K562 (cell line): ENCODE data around the gene WIF1. TPM values are rescaled to one million over a fixed set of nuclear protein-coding genes. Genes with fewer than 3 reads are reported as not detected.

ENCODE experiments used
- DACH1 ChIP-seq: fragments of 450-650 bp; IDR thresholded peaks from 2 replicates; pipeline ENCODE4 v1.6.1; 2018; ENCODE audit not compliant: partially characterized antibody
- EWSR1 ChIP-seq: fragments of 450-650 bp; IDR thresholded peaks from 2 replicates; pipeline ENCODE4 v1.6.1; 2018; ENCODE audit warnings: borderline replicate concordance, mild to moderate bottlenecking, low read depth, moderate library complexity; ENCODE audit not compliant: partially characterized antibody
- GABPB1 ChIP-seq: sonication (generic); formaldehyde crosslinking; IDR thresholded peaks from 2 replicates; pipeline ENCODE4 v1.8.0; 2022; ENCODE audit warnings: mild to moderate bottlenecking, missing genetic modification reagents
- GTF2A2 ChIP-seq: IDR thresholded peaks from 2 replicates; pipeline ENCODE4 v1.6.1; 2016; ENCODE audit warnings: mild to moderate bottlenecking, missing genetic modification characterization, missing compliant biosample characterization
- HDAC2 ChIP-seq: fragments of 450-650 bp; IDR thresholded peaks from 2 replicates; pipeline ENCODE4 v1.6.1; 2016; ENCODE audit warnings: mild to moderate bottlenecking
- HNRNPUL1 ChIP-seq: fragments of 200-400 bp; formaldehyde crosslinking; IDR thresholded peaks from 2 replicates; pipeline ENCODE4 v1.6.1; 2017; ENCODE audit warnings: low read length
- HSF4 ChIP-seq: fragments of 250-450 bp; sonication (Bioruptor Pico); IDR thresholded peaks from 2 replicates; pipeline ENCODE4 v2.1.2; 2022; ENCODE audit warnings: mild to moderate bottlenecking, moderate library complexity, borderline replicate concordance
- L3MBTL2 ChIP-seq: fragments of 450-650 bp; IDR thresholded peaks from 2 replicates; pipeline ENCODE4 v1.6.1; 2016; ENCODE audit warnings: mild to moderate bottlenecking, moderate library complexity
- MCM7 ChIP-seq, 2 experiments: fragments of 450-650 bp; IDR thresholded peaks; 2 replicates each; pipeline ENCODE4 v1.6.1; 2016 to 2018
- NEUROD1 ChIP-seq: fragments of 150-350 bp; IDR thresholded peaks from 2 replicates; pipeline ENCODE4 v1.6.1; 2014; ENCODE audit warnings: borderline replicate concordance, low read length, low read depth; ENCODE audit not compliant: partially characterized antibody
- NFXL1 ChIP-seq: fragments of 450-650 bp; formaldehyde crosslinking; IDR thresholded peaks from 2 replicates; pipeline ENCODE4 v1.4.0; 2021; ENCODE audit warnings: mild to moderate bottlenecking
- NONO ChIP-seq, 2 experiments: fragments of 200-400 bp in 1 of 2; fragments of 450-650 bp in 1 of 2; formaldehyde crosslinking in 1 of 2; IDR thresholded peaks; 2 replicates each; pipeline ENCODE4 v1.6.1; 2017; ENCODE audit warnings: low read depth in 2 of 2, mild to moderate bottlenecking in 2 of 2, moderate library complexity in 2 of 2, low read length in 1 of 2
- NUFIP1 ChIP-seq: fragments of 450-650 bp; IDR thresholded peaks from 2 replicates; pipeline ENCODE4 v1.6.1; 2018; ENCODE audit not compliant: partially characterized antibody
- PHB2 ChIP-seq: fragments of 450-650 bp; IDR thresholded peaks from 2 replicates; pipeline ENCODE4 v1.6.1; 2017; ENCODE audit warnings: low read depth
- RFX1 ChIP-seq: fragments of 450-650 bp; IDR thresholded peaks from 2 replicates; pipeline ENCODE4 v1.6.1; 2016; ENCODE audit warnings: mild to moderate bottlenecking, moderate library complexity
- SMAD1 ChIP-seq: fragments of 150-350 bp; IDR thresholded peaks from 2 replicates; pipeline ENCODE4 v1.6.1; 2014; ENCODE audit warnings: low read length, low read depth; ENCODE audit not compliant: partially characterized antibody
- SP2 ChIP-seq: IDR thresholded peaks from 2 replicates; pipeline ENCODE4 v1.6.1; 2011; ENCODE audit warnings: mild to moderate bottlenecking, low read depth, low read length, moderate library complexity; ENCODE audit not compliant: poor library complexity, severe bottlenecking; ENCODE audit errors: extremely low read depth
- SREBF1 ChIP-seq: fragments of 150-350 bp; IDR thresholded peaks from 2 replicates; pipeline ENCODE4 v1.6.1; 2014; ENCODE audit warnings: antibody characterized with exemption, low read depth, low read length, borderline replicate concordance
- U2AF2 ChIP-seq: fragments of 200-400 bp; formaldehyde crosslinking; optimal IDR thresholded peaks from 2 replicates; pipeline ENCODE3; 2017; ENCODE audit warnings: low read depth, mild to moderate bottlenecking, low read length
- ZNF140 ChIP-seq: fragments of 250-450 bp; sonication (Bioruptor Pico); IDR thresholded peaks from 2 replicates; pipeline ENCODE4 v1.8.0; 2021; ENCODE audit warnings: moderate library complexity, mild to moderate bottlenecking, inconsistent platforms
- ZNF707 ChIP-seq: fragments of 250-450 bp; sonication (Bioruptor Pico); conservative IDR thresholded peaks from 2 replicates; pipeline ENCODE4 v1.8.0; 2022; ENCODE audit warnings: inconsistent platforms, mild to moderate bottlenecking, moderate library complexity
- polyA plus RNA-seq, 8 experiments: library from polyadenylated mRNA; depleted of rRNA in 4 of 8; stranded (reverse) in 5 of 8; unstranded in 3 of 8; fragments of >200 nt; fragmentation: Nextera tagmentation in 2 of 8; fragmentation: Illumina TruSeq in 1 of 8; extraction: Ambion mirVana in 2 of 8; extraction: Trizol in 1 of 8; gene quantifications; 2 replicates each; pipeline versions ENCODE4 v1.2.1 to v1.2.3, GENCODE V29; 2011 to 2014; ENCODE audit warnings: inconsistent platforms in 1 of 8, missing spikeins in 1 of 8
- total RNA-seq, 7 experiments: library from RNA; depleted of rRNA in 6 of 7; stranded (reverse); fragments of >200 nt in 6 of 7; fragmentation: Illumina TruSeq in 2 of 7; extraction: Trizol in 2 of 7; gene quantifications; 2 replicates each; pipeline versions ENCODE4 v1.2.1 to v1.2.3, GENCODE V29; 2011 to 2021; ENCODE audit warnings: low replicate concordance in 1 of 7
- TF ChIP-seq, protein P1 (sequence below): fragments of 250-450 bp; sonication (Bioruptor Pico); IDR thresholded peaks from 2 replicates; pipeline ENCODE4 v1.8.0; 2022; ENCODE audit warnings: moderate library complexity, mild to moderate bottlenecking, inconsistent platforms
- TF ChIP-seq, protein P2 (sequence below): sonication (generic); formaldehyde crosslinking; IDR thresholded peaks from 2 replicates; pipeline ENCODE4 v1.8.1; 2023; ENCODE audit warnings: mild to moderate bottlenecking, missing genetic modification reagents
- TF ChIP-seq, protein P3 (sequence below): fragments of 450-650 bp; formaldehyde crosslinking; IDR thresholded peaks from 2 replicates; pipeline ENCODE4 v1.4.0; 2020; ENCODE audit warnings: mild to moderate bottlenecking, moderate library complexity
- TF ChIP-seq, protein P4 (sequence below): fragments of 250-450 bp; sonication (Bioruptor Pico); IDR thresholded peaks from 2 replicates; pipeline ENCODE4 v1.4.0; 2020

Gene WIF1
- total and polyA plus RNA-seq, 9 of the 15 experiments (the other 6 are each of a cell fraction or from before 2014, with no cell fraction given): not detected

DNA sequence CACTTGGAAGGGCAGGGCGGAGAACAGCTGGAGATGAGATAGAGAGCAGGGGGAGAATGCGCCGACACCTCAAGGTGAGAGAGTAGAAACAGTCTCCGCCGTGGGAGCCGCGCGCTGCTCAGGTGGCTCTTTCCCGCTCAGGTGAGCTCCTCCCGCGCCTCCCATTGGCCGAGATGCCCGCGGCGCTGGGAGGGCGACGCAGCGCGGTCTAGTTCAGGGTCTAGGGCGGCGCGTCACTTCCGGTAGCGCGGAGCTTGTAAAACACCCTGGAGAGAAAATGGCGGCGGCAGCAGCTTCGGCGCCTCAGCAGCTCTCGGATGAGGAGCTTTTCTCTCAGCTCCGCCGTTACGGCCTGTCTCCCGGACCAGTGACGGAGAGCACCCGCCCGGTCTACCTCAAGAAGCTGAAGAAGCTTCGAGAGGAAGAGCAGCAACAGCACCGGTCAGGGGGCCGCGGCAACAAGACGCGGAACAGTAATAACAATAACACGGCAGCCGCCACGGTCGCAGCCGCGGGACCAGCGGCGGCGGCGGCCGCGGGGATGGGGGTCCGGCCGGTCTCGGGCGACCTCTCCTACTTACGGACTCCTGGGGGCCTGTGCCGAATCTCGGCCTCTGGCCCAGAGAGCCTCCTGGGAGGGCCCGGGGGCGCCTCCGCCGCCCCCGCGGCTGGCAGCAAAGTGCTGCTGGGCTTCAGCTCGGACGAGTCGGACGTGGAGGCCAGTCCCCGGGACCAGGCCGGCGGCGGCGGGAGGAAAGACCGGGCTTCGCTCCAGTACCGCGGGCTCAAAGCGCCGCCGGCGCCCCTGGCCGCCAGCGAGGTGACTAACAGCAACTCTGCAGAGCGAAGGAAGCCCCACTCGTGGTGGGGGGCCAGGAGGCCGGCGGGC, 48.5 kb upstream of the WIF1 start, which contains the start of gene LEMD3 (continued):
- TF ChIP-seq PHB2 (no peak), U2AF2 (no peak), SREBF1 (peak; percentile 59; the same call in 1 of the 2 replicates), HDAC2 (peak; percentile 15; the same call in 1 of the 2 replicates), SMAD1 (peak; percentile 55), NONO (IDR thresholded peaks at IDR 0.05; ENCODE audit: low read depth in 2 of 2, low read length in 1 of 2) (no peak), NFXL1 (CRISPR knock-in tag) (no peak), NEUROD1 (peak; percentile 23), HSF4 (no peak), GTF2A2 (tag) (no peak), RFX1 (no peak), MCM7 (IDR thresholded peaks at IDR 0.05) (no peak), L3MBTL2 (peak; percentile 99), ZNF140 (CRISPR knock-in tag) (no peak), EWSR1 (no peak), DACH1 (peak; percentile 29), SP2 (no peak), ZNF707 (CRISPR knock-in tag) (no peak), NUFIP1 (no peak), GABPB1 (CRISPR knock-in tag) (peak; percentile 96), HNRNPUL1 (no peak)
- TF ChIP-seq, protein P1, sequence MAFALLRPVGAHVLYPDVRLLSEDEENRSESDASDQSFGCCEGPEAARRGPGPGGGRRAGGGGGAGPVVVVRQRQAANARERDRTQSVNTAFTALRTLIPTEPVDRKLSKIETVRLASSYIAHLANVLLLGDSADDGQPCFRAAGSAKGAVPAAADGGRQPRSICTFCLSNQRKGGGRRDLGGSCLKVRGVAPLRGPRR (CRISPR knock-in tag): no peak
- TF ChIP-seq, protein P2, sequence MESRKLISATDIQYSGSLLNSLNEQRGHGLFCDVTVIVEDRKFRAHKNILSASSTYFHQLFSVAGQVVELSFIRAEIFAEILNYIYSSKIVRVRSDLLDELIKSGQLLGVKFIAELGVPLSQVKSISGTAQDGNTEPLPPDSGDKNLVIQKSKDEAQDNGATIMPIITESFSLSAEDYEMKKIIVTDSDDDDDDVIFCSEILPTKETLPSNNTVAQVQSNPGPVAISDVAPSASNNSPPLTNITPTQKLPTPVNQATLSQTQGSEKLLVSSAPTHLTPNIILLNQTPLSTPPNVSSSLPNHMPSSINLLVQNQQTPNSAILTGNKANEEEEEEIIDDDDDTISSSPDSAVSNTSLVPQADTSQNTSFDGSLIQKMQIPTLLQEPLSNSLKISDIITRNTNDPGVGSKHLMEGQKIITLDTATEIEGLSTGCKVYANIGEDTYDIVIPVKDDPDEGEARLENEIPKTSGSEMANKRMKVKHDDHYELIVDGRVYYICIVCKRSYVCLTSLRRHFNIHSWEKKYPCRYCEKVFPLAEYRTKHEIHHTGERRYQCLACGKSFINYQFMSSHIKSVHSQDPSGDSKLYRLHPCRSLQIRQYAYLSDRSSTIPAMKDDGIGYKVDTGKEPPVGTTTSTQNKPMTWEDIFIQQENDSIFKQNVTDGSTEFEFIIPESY (CRISPR knock-in tag): peak; percentile 80
- TF ChIP-seq, protein P3, sequence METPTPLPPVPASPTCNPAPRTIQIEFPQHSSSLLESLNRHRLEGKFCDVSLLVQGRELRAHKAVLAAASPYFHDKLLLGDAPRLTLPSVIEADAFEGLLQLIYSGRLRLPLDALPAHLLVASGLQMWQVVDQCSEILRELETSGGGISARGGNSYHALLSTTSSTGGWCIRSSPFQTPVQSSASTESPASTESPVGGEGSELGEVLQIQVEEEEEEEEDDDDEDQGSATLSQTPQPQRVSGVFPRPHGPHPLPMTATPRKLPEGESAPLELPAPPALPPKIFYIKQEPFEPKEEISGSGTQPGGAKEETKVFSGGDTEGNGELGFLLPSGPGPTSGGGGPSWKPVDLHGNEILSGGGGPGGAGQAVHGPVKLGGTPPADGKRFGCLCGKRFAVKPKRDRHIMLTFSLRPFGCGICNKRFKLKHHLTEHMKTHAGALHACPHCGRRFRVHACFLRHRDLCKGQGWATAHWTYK: no peak
- TF ChIP-seq, protein P4, sequence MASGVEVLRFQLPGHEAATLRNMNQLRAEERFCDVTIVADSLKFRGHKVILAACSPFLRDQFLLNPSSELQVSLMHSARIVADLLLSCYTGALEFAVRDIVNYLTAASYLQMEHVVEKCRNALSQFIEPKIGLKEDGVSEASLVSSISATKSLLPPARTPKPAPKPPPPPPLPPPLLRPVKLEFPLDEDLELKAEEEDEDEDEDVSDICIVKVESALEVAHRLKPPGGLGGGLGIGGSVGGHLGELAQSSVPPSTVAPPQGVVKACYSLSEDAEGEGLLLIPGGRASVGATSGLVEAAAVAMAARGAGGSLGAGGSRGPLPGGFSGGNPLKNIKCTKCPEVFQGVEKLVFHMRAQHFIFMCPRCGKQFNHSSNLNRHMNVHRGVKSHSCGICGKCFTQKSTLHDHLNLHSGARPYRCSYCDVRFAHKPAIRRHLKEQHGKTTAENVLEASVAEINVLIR (CRISPR knock-in tag): peak; percentile 86
